ENCODE data around the gene DPEP1.
"Not testable (repeated sequence)": the region's sequence is repeated elsewhere in the genome, so short reads cannot be mapped to it uniquely, and the experiment has no call there.

The DPEP1 gene

GRCh38 chr16:89656435-89657121, 43.1 kb downstream of the DPEP1 start:
- DNase-seq: no peak

GRCh38 chr16:89657442-89658220, 44.2 kb downstream of the DPEP1 start, which contains the start of the genes CHMP1A and SPATA33:
TSS of gene CHMP1A (minus strand) at chr16:89657708. CDS start at chr16:89657588, 120 bp downstream.
TSS of gene SPATA33 (plus strand) at chr16:89657836. CDS start at chr16:89657912, 76 bp downstream.
- peak; percentile 27 for DNase-seq

GRCh38 chr16:89658221-89658879, 44.9 kb downstream of the DPEP1 start:
- no peak for DNase-seq

GRCh38 chr16:89660146-89660545, 46.7 kb downstream of the DPEP1 start:
- no peak for DNase-seq

GRCh38 chr16:89661215-89661614, 47.8 kb downstream of the DPEP1 start:
- DNase-seq: no peak

- not testable (repeated sequence) for DNase-seq
Observed at GRCh38 chr16:89664238-89664637, 50.8 kb downstream of the DPEP1 start.

GRCh38 chr16:89667000-89667399, 53.6 kb downstream of the DPEP1 start:
- not testable (repeated sequence) for DNase-seq

- DNase-seq: no peak
Observed at GRCh38 chr16:89667633-89668032, 54.2 kb downstream of the DPEP1 start.

GRCh38 chr16:89668790-89669158, 55.3 kb downstream of the DPEP1 start:
- no peak for DNase-seq

- DNase-seq: no peak
Observed at GRCh38 chr16:89669755-89670154, 56.3 kb downstream of the DPEP1 start.

- DNase-seq: no peak
Observed at GRCh38 chr16:89670496-89671431, 57.3 kb downstream of the DPEP1 start.

- not testable (repeated sequence) for DNase-seq
Observed at GRCh38 chr16:89671565-89671964, 58.1 kb downstream of the DPEP1 start.

GRCh38 chr16:89672177-89672941, 58.9 kb downstream of the DPEP1 start:
- DNase-seq: no peak

GRCh38 chr16:89678258-89678657, 64.8 kb downstream of the DPEP1 start:
- no peak for DNase-seq

- DNase-seq: no peak
Observed at GRCh38 chr16:89685916-89686315, 72.5 kb downstream of the DPEP1 start.

- peak; percentile 73 for DNase-seq
Observed at GRCh38 chr16:89686520-89687091, 73.2 kb downstream of the DPEP1 start, which contains the start of gene CDK10. TSS of gene CDK10 (plus strand) at chr16:89686689. CDS start at chr16:89686711, 22 bp downstream.

- no peak for DNase-seq
Observed at GRCh38 chr16:89687092-89687940, 73.9 kb downstream of the DPEP1 start.
